ENCODE data around the gene PRDM15.

DNA sequence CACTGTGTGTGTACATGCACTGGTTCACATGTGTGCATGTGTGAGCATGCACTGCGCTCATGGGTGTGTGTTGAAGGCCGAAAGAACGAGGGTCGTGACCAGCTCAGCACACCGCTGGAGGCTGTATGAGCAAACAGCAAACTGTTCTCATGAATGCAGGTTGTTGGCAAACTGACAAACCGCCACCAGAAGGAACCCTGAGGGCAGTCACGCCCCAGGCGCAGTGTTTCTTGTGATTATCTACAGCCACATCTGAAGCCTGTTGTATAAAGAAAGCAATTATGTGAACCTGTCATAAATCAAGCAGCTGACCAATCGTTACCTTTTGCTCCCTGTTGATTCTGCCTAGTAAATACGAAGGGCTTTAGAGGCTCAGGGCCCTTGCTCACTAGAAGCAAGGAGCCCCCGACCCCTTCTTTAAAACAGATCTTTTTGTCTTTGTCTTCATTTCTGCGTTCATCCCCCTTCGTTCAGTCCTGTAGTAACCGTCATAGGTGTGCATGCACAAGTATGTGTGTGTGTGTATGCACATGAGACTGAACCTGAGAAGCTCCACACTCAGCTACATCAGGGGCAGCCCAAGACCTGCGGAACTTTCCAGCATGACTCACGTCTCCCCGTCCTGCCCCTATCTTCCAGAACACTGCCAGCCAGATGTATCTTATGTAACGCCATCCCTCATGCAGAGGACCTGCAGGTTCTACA, 95.5 kb downstream of the PRDM15 start:
- no peak for TF ChIP-seq CTCF (IDR thresholded peaks at IDR 0.05 in 8 of 11, conservative IDR thresholded peaks at IDR 0.05 in 3 of 11)
- TF ChIP-seq POLR2A (IDR thresholded peaks at IDR 0.05), result no peak
- TF ChIP-seq POLR2AphosphoS5 (IDR thresholded peaks at IDR 0.05), result no peak
